Right atrium auricular region (tissue), 2 donors: Measurements from ENCODE around the gene SAPCD2. TPM values are rescaled to one million over a fixed set of nuclear protein-coding genes. Genes with fewer than 3 reads are reported as not detected.

Source experiments
- DNase-seq: peaks from one replicate; pipeline ENCODE4 v3.0.0-alpha.2; 2019; ENCODE audit warnings: low spot score
- H3K27ac ChIP-seq, 2 donors: fragments of 200-600 bp; sonication (generic); 1 replicate in 1 of 2; 2 replicates in 1 of 2; pipeline ENCODE4 v1.5.1; 2016 to 2019
- H3K27me3 ChIP-seq, 2 donors: fragments of 200-600 bp; sonication (generic); one replicate each; pipeline versions ENCODE4 v1.5.1 to v1.6.0; 2017 to 2019
- H3K36me3 ChIP-seq: fragments of 200-600 bp; sonication (generic); one replicate; pipeline ENCODE4 v1.5.1; 2016
- H3K4me1 ChIP-seq, 2 donors: fragments of 200-600 bp; sonication (generic); one replicate each; pipeline versions ENCODE4 v1.5.1 to v1.6.0; 2017 to 2019
- H3K4me3 ChIP-seq, 2 donors: fragments of 200-600 bp; sonication (generic); 1 replicate in 1 of 2; 2 replicates in 1 of 2; pipeline ENCODE4 v1.5.1; 2017 to 2019; ENCODE audit warnings: mild to moderate bottlenecking in 1 of 2, moderate library complexity in 1 of 2
- H3K9me3 ChIP-seq, 2 donors: fragments of 200-600 bp; sonication (generic); one replicate each; pipeline ENCODE4 v1.5.1; 2019
- total RNA-seq, 2 donors: library from RNA; depleted of rRNA; stranded (reverse); fragments of >200 nt; gene quantifications; one replicate each; pipeline ENCODE4 v1.1.0, GENCODE V29; 2016
- TF ChIP-seq, protein P1 (sequence below), 2 donors: fragments of 200-600 bp; sonication (generic); IDR thresholded peaks; one replicate each; pipeline ENCODE4 v1.5.1; 2019; ENCODE audit warnings: antibody characterized with exemption in 2 of 2

Gene SAPCD2
- total RNA-seq, 2 donors from 2014 or later: 0.12 to 0.63 TPM

DNA sequence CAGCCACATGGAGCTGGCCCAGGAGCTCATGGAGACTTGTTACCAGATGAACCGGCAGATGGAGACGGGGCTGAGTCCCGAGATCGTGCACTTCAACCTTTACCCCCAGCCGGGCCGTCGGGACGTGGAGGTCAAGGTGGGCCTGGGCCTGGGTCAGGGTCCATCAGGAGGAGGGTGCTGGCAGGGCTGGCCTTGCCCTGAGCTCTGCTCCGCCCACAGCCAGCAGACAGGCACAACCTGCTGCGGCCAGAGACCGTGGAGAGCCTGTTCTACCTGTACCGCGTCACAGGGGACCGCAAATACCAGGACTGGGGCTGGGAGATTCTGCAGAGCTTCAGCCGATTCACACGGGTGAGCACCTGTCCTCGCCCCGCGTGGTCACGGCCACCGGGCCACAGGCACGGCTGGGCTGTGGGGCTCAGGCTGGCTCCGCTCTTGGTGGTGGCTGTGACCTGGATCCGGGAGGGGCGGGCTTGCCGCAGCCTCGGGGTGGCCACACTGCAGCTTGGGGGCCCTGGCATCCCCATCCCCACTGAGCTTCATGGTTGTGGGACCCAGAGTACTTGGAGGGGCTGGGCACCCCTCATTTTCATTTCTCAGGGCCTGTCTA lies 37.1 kb upstream of the SAPCD2 start:
- TF ChIP-seq, protein P1, sequence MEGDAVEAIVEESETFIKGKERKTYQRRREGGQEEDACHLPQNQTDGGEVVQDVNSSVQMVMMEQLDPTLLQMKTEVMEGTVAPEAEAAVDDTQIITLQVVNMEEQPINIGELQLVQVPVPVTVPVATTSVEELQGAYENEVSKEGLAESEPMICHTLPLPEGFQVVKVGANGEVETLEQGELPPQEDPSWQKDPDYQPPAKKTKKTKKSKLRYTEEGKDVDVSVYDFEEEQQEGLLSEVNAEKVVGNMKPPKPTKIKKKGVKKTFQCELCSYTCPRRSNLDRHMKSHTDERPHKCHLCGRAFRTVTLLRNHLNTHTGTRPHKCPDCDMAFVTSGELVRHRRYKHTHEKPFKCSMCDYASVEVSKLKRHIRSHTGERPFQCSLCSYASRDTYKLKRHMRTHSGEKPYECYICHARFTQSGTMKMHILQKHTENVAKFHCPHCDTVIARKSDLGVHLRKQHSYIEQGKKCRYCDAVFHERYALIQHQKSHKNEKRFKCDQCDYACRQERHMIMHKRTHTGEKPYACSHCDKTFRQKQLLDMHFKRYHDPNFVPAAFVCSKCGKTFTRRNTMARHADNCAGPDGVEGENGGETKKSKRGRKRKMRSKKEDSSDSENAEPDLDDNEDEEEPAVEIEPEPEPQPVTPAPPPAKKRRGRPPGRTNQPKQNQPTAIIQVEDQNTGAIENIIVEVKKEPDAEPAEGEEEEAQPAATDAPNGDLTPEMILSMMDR (IDR thresholded peaks at IDR 0.05): no peak
- Histone ChIP-seq H3K4me3 (no peak overlapping the region), H3K27me3 (no peaks in the 10 kb centered on the region), H3K9me3 (no peaks in the 10 kb centered on the region), H3K4me1 (no peaks in the 10 kb centered on the region), H3K36me3 (peaks cover 93% of the 10 kb centered on the region), H3K27ac (no peak overlapping the region)
- no peak for DNase-seq

DNA sequence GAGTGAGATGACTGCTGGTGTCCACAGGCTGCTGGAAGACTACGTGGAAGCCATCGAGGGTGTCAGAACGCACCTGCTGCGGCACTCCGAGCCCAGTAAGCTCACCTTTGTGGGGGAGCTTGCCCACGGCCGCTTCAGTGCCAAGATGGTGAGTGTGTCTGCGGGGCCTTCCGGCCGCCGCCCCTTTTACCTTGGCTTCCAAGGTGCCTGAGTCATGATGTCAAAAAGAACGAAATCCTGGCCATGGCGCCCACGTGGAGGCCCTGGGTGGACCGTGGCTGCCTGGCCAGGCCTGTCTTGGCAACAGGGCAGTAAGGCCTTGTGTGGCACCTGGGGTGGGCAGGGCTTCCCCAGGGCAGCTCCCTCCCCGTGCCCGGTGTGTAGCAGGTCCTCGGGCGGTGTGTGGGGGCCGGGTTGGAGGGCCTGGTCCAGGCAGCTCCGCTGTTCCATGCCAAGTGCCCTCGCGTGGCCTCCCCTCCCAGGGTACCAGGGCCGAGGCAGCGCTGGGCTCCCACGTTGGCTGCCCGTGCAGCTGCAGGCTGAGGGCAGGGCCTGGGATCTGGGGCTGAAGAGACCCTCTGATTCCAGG lies 36.4 kb upstream of the SAPCD2 start:
- Histone ChIP-seq H3K9me3 (no peaks in the 10 kb centered on the region), H3K27me3 (no peaks in the 10 kb centered on the region), H3K4me3 (no peak overlapping the region), H3K27ac (no peak overlapping the region), H3K36me3 (peaks cover 92% of the 10 kb centered on the region), H3K4me1 (no peaks in the 10 kb centered on the region)
- no peak for DNase-seq
- TF ChIP-seq, protein P1 (IDR thresholded peaks at IDR 0.05): no peak

DNA sequence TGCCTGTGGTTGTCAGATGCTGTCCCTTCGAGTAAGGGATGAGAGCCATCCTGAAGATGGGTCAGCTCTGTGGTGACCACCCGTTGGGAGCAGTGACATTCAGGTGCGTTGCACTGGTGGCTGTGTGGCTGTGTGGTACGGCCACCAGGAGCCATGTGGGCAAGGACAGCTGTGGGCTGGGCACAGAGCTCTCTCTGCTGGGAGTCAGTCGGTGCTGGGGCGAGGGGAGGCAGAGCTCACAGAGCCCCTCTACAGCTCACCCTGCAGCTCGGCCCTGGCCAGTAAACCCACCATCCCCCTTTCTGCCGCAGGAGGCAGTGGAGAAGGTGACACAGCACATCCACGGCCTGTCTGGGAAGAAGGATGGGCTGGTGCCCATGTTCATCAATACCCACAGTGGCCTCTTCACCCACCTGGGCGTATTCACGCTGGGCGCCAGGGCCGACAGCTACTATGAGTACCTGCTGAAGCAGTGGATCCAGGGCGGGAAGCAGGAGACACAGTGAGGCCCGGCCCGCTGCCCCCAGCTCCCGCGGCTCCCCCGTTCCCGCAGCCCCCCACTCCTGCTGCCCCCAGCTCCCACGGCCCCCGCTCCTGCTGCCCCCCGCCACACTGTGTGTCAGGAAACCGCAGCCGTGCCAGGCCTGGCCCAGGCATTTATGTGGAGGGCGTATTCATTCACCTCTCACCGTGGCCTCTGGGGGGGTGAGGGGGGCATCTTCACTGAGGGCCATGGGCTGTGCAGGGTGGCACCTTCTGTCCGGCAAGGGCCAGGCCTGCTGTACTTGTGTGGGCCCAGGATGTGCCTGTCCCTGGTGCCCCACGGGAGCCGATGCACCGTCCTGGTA lies 35.7 kb upstream of the SAPCD2 start:
- H3K9me3 ChIP-seq: no peaks in the 10 kb centered on the region
- H3K27me3 ChIP-seq: no peaks in the 10 kb centered on the region
- no peak for DNase-seq
- no peak overlapping the region for H3K4me3 ChIP-seq
- H3K36me3 ChIP-seq: peaks cover 95% of the 10 kb centered on the region
- no peak overlapping the region for H3K27ac ChIP-seq
- no peaks in the 10 kb centered on the region for H3K4me1 ChIP-seq
- TF ChIP-seq, protein P1 (IDR thresholded peaks at IDR 0.05): no peak

DNA sequence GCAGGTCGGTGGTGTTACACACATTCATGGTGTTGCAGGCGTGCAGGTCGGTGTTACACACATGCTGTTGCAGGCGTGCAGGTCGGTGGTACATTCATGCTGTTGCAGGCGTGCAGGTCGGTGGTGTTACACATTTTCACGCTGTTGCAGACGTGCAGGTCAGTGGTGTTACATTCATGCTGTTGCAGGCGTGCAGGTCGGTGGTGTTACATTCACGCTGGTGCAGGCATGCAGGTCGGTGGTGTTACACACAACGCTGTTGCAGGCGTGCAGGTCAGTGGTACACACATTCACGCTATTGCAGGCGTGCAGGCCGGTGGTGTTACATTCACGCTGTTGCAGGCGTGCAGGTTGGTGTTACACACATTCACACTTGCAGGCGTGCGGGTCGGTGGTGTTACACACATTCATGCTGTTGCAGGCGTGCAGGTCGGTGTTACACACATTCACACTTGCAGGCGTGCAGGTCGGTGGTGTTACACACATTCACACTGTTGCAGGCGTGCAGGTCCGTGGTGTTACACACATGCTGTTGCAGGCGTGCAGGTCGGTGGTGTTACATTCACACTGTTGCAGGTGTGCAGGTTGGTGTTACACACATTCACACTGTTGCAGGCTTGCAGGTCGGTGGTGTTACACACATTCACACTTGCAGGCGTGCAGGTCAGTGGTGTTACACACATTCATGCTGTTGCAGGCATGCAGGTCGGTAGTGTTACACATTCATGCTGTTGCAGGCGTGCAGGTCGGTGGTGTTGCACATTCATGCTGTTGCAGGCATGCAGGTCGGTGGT lies 33.0 kb upstream of the SAPCD2 start:
- Histone ChIP-seq H3K4me3 (no peak overlapping the region), H3K9me3 (no peaks in the 10 kb centered on the region)
- DNase-seq: no peak

DNA sequence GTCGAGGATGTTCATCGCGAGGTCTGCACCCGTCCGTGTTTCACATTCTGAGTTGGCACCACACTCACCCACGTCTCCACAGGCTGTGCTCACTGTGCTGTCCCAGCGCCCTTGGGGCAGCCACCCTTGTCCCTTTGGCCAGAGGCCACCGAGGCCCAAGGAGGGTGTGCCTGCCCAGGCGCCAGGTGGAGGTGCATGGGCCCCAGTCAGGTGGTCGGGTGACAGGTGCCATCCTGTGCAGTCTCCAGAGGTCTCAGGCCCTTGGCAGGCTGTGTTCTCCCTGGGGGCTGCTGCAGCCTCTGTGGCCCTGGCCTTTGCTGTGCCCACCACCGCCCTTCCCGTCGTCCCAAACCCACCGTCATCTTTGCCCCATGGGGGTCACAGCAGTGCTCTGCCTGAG lies 28.9 kb upstream of the SAPCD2 start:
- peaks cover 72% of the 10 kb centered on the region for H3K36me3 ChIP-seq
- no peaks in the 10 kb centered on the region for H3K27me3 ChIP-seq
- no peak for DNase-seq
- no peaks in the 10 kb centered on the region for H3K4me1 ChIP-seq
- no peaks in the 10 kb centered on the region for H3K9me3 ChIP-seq
- H3K4me3 ChIP-seq: no peak overlapping the region
- no peak overlapping the region for H3K27ac ChIP-seq
- TF ChIP-seq, protein P1 (IDR thresholded peaks at IDR 0.05): no peak

More for the DNA sequence above, 33.0 kb upstream of the SAPCD2 start:
- Histone ChIP-seq H3K27me3 (no peaks in the 10 kb centered on the region), H3K36me3 (peaks cover 91% of the 10 kb centered on the region), H3K4me1 (no peaks in the 10 kb centered on the region), H3K27ac (no peak overlapping the region)
- TF ChIP-seq, protein P1 (IDR thresholded peaks at IDR 0.05): no peak
